ENCODE data around the gene TBX22. TPM values are rescaled to one million over a fixed set of nuclear protein-coding genes. Genes with fewer than 3 reads are reported as not detected.

The TBX22 gene
- total RNA-seq, 1 experiment from 2014 or later = 0.55 TPM

DNA sequence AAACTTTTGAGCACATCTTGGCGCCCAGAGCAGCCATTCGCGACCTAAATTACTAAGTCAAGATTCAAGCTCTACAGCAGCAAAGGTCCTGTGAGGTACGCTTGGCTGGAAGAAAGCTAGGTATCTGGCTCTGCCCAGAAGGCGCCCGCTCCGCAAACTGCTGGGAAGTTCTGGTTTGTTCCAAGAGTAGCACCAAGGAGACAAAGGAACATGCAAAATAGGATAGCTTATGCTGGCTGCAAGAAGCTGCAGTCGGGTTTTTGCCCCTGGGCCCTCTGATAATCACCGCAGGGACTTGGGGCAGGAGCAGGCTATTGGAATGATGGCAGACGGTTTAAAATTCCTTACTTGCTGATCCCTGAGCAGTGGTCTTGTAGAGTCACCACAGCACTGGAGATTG lies 3.0 kb upstream of the TBX22 start:
- Histone ChIP-seq H3K4me2 (ENCODE audit: insufficient read depth, insufficient read length, low read length) (no peak overlapping the region), H2BK20ac (ENCODE audit: low read depth, low read length, poor library complexity, severe bottlenecking) (no peak overlapping the region), H3K9me3 (ENCODE audit: control insufficient read depth, low read depth, low read length) (peaks cover 29% of the 10 kb centered on the region), H3K14ac (ENCODE audit: insufficient read depth, low read length) (no peak overlapping the region), H3K9ac (ENCODE audit: extremely low read depth, insufficient read length, low read length) (no peak overlapping the region), H2BK12ac (ENCODE audit: insufficient read length, low read depth, low read length) (no peak overlapping the region), H4K8ac (replicated peaks; ENCODE audit: insufficient read length, low read depth, low read length) (no peak overlapping the region), H2BK5ac (ENCODE audit: insufficient read length, low read length) (no peak overlapping the region), H2AFZ (ENCODE audit: low read length) (no peak overlapping the region), H3K56ac (ENCODE audit: insufficient read length, low read depth, low read length) (no peak overlapping the region), H4K20me1 (ENCODE audit: control insufficient read depth, insufficient read depth, insufficient read length) (no peaks in the 10 kb centered on the region), H3K23ac (ENCODE audit: insufficient read length, low read depth, low read length) (no peak overlapping the region), H3K79me1 (ENCODE audit: insufficient read depth, low read depth, low read length, poor library complexity, severe bottlenecking) (no peaks in the 10 kb centered on the region), H3K27ac (ENCODE audit: insufficient read length, low read depth, low read length) (no peak overlapping the region), H2AK5ac (ENCODE audit: insufficient read length, low read length) (no peak overlapping the region), H2BK120ac (ENCODE audit: low read depth, low read length, poor library complexity, severe bottlenecking) (no peak overlapping the region), H2BK15ac (ENCODE audit: low read depth, low read length) (no peak overlapping the region), H3K23me2 (ENCODE audit: insufficient read length, low read depth, low read length, poor library complexity, severe bottlenecking) (no peaks in the 10 kb centered on the region), H3T11ph (ENCODE audit: low read length) (no peak overlapping the region), H3K4me1 (ENCODE audit: insufficient read depth, low read length) (no peaks in the 10 kb centered on the region; the same call in 1 of the 2 replicates), H4K5ac (ENCODE audit: insufficient read length, low read depth, low read length) (no peak overlapping the region), H3K18ac (ENCODE audit: insufficient read length, low read depth, low read length) (no peak overlapping the region), H3K79me2 (ENCODE audit: insufficient read depth, low read length) (no peaks in the 10 kb centered on the region), H3K27me3 (ENCODE audit: insufficient read depth, low read length) (no peaks in the 10 kb centered on the region), H3K4ac (ENCODE audit: low read depth, low read length) (no peak overlapping the region), H4K91ac (ENCODE audit: insufficient read length, low read depth, low read length) (no peak overlapping the region)
- WGBS (ENCODE audit: extremely low coverage, insufficient read length, low lambda C conversion rate) = no CpG with 5 or more reads among the region's 10 CpGs
- Mint-ChIP-seq H3K27me3 (ENCODE audit: low read depth) (peaks cover 31% of the 10 kb centered on the region), H3K4me3 (no peak overlapping the region), H3K27ac (no peak overlapping the region), H3K36me3 (ENCODE audit: insufficient read depth in 1 of 3, low read depth in 3 of 3) (peaks cover 0 to 7% (median 3%) of the 10 kb centered on the region in 3 experiments; a peak in 5 of 7 replicates), H3K4me1 (peaks cover 7 to 14% of the 10 kb centered on the region in 2 experiments), H3K9me3 (peaks cover 50 to 64% of the 10 kb centered on the region in 2 experiments)
- DNase-seq = no peak
- no peak for TF ChIP-seq CTCF (conservative IDR thresholded peaks at IDR 0.05)
